HS-27A (cell line): ENCODE data around the gene CA11.

ENCODE experiments used
- DNase-seq: peaks from one replicate; pipeline ENCODE4 v3.0.0-alpha.2; 2012; ENCODE audit warnings: low read depth, missing footprints

The CA11 gene

GRCh38 chr19:48613024-48613851, 32.7 kb downstream of the CA11 start:
- DNase-seq, result no peak

DNA sequence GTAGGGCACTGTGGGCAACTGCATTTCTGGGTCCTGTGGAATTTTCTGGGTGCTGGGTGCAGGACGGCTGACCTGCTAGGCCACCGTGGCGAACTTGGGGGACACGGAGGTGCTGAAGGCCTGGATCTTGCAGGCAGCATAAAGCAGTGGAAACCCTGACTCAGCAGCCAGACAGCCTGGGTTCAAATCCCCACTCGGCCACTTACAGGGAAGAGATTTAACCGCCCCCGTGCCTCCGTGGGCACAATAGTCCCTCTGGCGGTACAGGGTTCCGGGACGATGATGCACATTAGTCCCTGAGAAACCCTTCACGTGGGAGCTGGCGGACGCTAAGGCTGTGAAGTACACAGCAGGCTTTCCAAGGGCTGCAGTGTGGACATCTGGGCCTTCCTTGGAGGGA, 34.1 kb downstream of the CA11 start:
- no peak for DNase-seq

- DNase-seq, result no peak
Observed at GRCh38 chr19:48609571-48610108, 36.3 kb downstream of the CA11 start.

GRCh38 chr19:48608798-48609263, 37.2 kb downstream of the CA11 start:
- no peak for DNase-seq

DNA sequence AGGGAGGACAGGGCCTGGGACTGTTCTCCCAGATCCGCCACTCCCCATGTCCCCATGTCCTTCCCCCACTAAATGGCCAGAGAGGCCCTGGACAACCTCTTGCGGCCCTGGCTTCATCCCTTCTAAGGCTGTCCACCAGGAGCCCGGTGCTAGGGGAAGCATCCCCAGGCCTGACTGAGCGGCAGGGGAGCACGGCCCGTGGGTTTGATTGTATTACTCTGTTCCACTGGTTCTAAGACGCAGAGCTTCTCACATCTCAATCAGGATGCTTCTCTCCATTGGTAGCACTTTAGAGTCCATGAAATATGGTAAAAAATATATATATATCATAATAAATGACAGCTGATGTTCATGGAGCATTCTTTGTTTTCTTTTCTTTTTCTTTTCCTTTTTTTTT, 38.6 kb downstream of the CA11 start:
- no peak for DNase-seq

- no peak for DNase-seq
Observed at GRCh38 chr19:48606463-48607358, 39.3 kb downstream of the CA11 start, which contains the start of gene SPACA4. TSS of gene SPACA4 (plus strand) at chr19:48606742. CDS start at chr19:48606979, 237 bp downstream.

GRCh38 chr19:48603850-48604249, 42.1 kb downstream of the CA11 start:
- DNase-seq, result no peak

DNA sequence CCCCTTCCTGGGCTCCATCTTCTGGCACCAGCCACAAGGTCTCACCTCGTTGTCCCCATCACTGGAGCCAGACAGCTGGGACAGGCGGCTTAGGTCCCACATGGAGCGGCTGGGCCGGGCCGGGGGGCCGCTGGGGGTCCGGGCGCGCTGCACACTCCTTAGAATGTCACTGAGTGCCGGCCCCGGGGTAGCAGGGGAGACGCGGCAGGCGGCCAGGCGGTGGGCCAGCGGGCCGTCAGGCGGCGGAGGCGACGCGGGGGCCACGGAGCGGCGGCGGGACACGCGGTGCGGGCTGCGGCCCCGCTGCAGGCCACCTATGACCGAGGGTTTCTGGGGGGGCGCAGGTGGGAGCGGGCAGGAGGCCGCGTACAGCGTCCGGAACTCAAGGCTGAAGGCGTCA, 42.5 kb downstream of the CA11 start:
- DNase-seq, result no peak

DNA sequence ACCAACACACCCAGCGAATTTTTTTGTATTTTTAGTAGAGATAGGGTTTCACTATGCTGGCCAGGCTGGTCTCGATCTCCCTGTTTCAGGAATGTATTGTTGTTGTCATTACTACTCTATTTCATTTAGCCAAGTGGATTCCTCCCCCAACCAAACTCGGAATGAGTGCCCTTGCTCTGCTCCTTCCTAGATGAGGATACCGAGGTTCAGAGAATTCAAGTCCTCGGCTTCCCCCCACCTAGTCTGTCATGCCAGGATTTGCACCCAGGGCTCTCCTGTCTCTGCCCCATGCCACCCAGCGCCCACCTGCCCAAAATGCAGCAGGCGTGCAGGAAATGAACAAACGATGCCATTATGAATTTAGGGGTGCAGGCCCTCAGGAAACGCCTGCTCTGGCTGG, 43.0 kb downstream of the CA11 start:
- DNase-seq, result no peak

GRCh38 chr19:48600679-48601417, 45.1 kb downstream of the CA11 start:
- no peak for DNase-seq

DNA sequence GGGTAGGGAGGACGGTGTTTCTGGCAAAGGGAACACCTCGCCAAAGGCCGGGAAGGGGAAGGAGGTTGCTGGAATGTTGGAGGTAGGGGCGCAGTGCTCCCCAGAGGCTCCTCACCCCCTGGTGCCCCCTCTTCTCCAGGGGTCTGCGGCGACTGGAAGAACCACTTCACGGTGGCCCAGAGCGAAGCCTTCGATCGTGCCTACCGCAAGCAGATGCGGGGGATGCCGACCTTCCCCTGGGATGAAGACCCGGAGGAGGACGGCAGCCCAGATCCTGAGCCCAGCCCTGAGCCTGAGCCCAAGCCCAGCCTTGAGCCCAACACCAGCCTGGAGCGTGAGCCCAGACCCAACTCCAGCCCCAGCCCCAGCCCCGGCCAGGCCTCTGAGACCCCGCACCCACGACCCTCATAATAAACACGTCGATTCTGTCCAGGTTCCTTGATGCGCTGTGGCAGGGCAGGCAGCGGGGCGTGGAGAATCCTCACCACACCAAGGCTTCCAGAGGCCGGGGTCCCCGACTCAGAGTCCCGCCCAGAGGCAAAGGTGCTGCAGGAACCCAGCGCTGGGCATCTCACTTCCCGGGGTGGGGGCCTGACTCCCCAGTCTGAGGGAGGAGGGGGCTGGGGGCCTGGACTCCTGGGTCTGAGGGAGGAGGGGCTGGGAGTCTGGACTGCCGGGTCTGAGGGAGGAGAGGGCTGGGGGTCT, 46.8 kb downstream of the CA11 start:
- DNase-seq, result no peak

- DNase-seq, result no peak
Observed at GRCh38 chr19:48596679-48597465, 49.1 kb downstream of the CA11 start.

DNA sequence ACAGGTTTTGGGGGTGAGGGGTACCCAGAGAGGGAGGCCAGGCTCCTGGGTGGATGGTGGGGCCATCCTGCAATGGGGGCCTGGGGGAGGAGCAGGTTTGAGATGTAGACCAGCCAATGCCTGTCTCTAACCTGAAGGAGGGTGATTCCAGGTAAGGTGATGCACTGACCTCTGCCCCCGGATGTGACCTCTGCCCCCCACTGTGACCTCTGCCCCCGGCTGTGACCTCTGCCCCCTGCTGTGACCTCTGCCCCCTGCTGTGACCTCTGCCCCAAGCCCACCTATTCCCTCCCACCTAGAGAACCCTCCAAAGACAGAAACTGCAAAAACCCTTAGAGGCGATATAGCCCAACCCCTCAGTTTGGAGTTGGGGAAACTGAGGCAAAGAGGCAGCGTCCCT, 49.8 kb downstream of the CA11 start:
- DNase-seq, result no peak

- DNase-seq, result no peak
Observed at GRCh38 chr19:48595833-48596232, 50.2 kb downstream of the CA11 start.

DNA sequence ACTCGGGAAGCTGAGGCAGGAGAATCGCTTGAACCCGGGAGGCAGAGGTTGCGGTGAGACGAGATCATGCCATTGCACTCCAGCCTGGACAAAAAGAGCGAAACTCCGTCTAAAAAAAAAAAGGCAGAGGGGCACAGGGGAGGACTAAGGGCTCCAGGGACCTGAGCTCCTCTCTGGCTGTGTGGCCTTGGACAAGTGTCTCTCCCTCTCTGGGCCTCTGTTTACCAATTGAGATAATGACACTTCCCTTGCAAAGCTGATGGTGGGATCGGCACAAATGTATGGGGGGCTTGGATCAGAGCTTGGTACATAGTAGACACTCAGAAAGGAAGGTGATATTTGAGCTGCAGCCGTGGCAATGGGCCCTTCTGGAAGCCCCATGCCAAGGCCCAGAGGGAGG, 50.8 kb downstream of the CA11 start:
- DNase-seq, result no peak

DNA sequence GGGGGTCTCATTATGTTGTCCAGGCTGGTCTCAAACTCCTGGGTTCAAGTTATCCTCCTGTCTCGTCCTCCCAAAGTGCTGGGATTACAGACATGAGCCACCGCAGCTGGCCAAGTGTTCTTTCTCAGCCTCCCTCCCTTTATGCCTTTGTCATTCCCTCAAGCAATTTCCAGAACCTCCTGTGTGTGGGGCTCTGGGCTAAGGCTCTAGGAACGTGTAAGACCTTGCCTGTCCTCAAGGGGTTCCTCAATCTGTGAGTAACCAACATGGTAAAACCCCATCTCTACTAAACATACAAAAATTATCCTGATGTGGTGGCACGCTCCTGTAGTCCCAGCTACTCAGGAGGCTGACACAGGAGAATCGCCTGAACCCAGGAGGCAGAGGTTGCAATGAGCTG, 55.0 kb downstream of the CA11 start:
- no peak for DNase-seq

GRCh38 chr19:48588670-48589401, 57.2 kb downstream of the CA11 start:
- peak; percentile 79 for DNase-seq
